ENCODE measurements around the gene DDX49. TPM values are rescaled to one million over a fixed set of nuclear protein-coding genes. Genes with fewer than 3 reads are reported as not detected.

Gene DDX49
- total and polyA plus RNA-seq, 2 donors (not counting 1 experiment from before 2014, with no cell fraction given): 38.9 to 47.5 TPM

- TF ChIP-seq EZH2 (IDR thresholded peaks at IDR 0.05; ENCODE audit: borderline replicate concordance, insufficient read depth, low read depth, low read length, poor library complexity, severe bottlenecking): no peak
- no peak for TF ChIP-seq CTCF (IDR thresholded peaks at IDR 0.05)
- Histone ChIP-seq H3K9ac (ENCODE audit: low read length) (no peak overlapping the region), H3K4me1 (ENCODE audit: control insufficient read depth in 2 of 2, insufficient read depth in 2 of 2, low read length in 2 of 2) (no peaks in the 10 kb centered on the region), H3K27ac (ENCODE audit: low read length in 2 of 2) (no peak overlapping the region), H3K4me3 (ENCODE audit: control extremely low read depth in 1 of 5, extremely low read depth in 1 of 5, insufficient read depth in 1 of 5, low read depth in 2 of 5, low read length in 4 of 5) (no peak overlapping the region), H3K4me2 (replicated peaks; ENCODE audit: low read depth, low read length, poor library complexity, severe bottlenecking) (no peak overlapping the region), H3K9me3 (ENCODE audit: control extremely low read depth in 1 of 3, control insufficient read depth in 2 of 3, insufficient read depth in 1 of 3, low read length in 2 of 3) (peaks cover 0 to 2% (median 0%) of the 10 kb centered on the region in 3 donors), H3K27me3 (replicated peaks in 1 of 4; ENCODE audit: control extremely low read depth in 1 of 4, control insufficient read depth in 3 of 4, insufficient read depth in 4 of 4, low read length in 3 of 4) (no peaks in the 10 kb centered on the region), H3K36me3 (replicated peaks in 1 of 2; ENCODE audit: control extremely low read depth in 1 of 2, control insufficient read depth in 1 of 2, extremely low read depth in 1 of 2, insufficient read depth in 2 of 2, low read length in 1 of 2) (peaks cover 1 to 71% of the 10 kb centered on the region in 2 experiments), H2AFZ (ENCODE audit: insufficient read depth, low read depth, low read length, poor library complexity, severe bottlenecking) (no peak overlapping the region), H4K20me1 (ENCODE audit: control insufficient read depth, insufficient read depth, low read length, poor library complexity, severe bottlenecking) (peaks cover 61% of the 10 kb centered on the region), H3K79me2 (ENCODE audit: control insufficient read depth, insufficient read depth, low read length) (peaks cover 20% of the 10 kb centered on the region)
- CTCF ChIA-PET: no interaction called here
- no peaks in the 10 kb centered on the region for H3K27me3 Mint-ChIP-seq
- 79% methylated on average over 20 of the region's 26 CpGs for whole genome bisulfite sequencing (ENCODE audit: insufficient coverage)
- no peaks in the 10 kb centered on the region for H3K9me3 Mint-ChIP-seq (ENCODE audit: insufficient read depth)
- intact Hi-C loops (cut with micrococcal nuclease): no loop called here
- POLR2A ChIA-PET: no interaction called here
- DNase-seq: no peak
- no peak for ATAC-seq (ENCODE audit: low read depth)
- H3K4me1 Mint-ChIP-seq: no peaks in the 10 kb centered on the region
- H3K27ac Mint-ChIP-seq: no peak overlapping the region
- H3K4me3 Mint-ChIP-seq: no peak overlapping the region
Measured at GRCh38 chr19:18905513-18906236, 13.8 kb upstream of the DDX49 start.
